ENCODE data around the gene KLF4.

KLF4 gene

GRCh38 chr9:107460153-107461023 lies 29.2 kb downstream of the KLF4 start:
- Histone ChIP-seq H3K27me3 (ENCODE audit: control insufficient read depth in 5 of 5, insufficient read depth in 4 of 5, low read length in 5 of 5) (no peaks in the 10 kb centered on the region), H3K9ac (ENCODE audit: low read length in 5 of 5) (no peak overlapping the region), H3K4me1 (ENCODE audit: control insufficient read depth in 5 of 5, insufficient read depth in 5 of 5, low read length in 5 of 5) (peaks cover 2 to 5% (median 4%) of the 10 kb centered on the region in 5 donors), H3K9me3 (ENCODE audit: control insufficient read depth in 5 of 5, low read length in 5 of 5) (peaks cover 0 to 6% (median 0%) of the 10 kb centered on the region in 5 donors), H3K4me3 (ENCODE audit: low read depth in 1 of 5, low read length in 5 of 5) (no peak overlapping the region), H3K36me3 (ENCODE audit: control insufficient read depth in 5 of 5, insufficient read depth in 5 of 5, low read length in 5 of 5) (no peaks in the 10 kb centered on the region), H3K27ac (ENCODE audit: low read depth, low read length) (no peak overlapping the region)

GRCh38 chr9:107455425-107456135 lies 34.0 kb downstream of the KLF4 start:
- Histone ChIP-seq H3K27ac (ENCODE audit: low read depth, low read length) (no peak overlapping the region), H3K4me1 (ENCODE audit: control insufficient read depth in 5 of 5, insufficient read depth in 5 of 5, low read length in 5 of 5) (no peaks in the 10 kb centered on the region), H3K36me3 (ENCODE audit: control insufficient read depth in 5 of 5, insufficient read depth in 5 of 5, low read length in 5 of 5) (no peaks in the 10 kb centered on the region), H3K4me3 (ENCODE audit: low read depth in 1 of 5, low read length in 5 of 5) (no peak overlapping the region), H3K9me3 (ENCODE audit: control insufficient read depth in 5 of 5, low read length in 5 of 5) (peaks cover 0 to 4% (median 0%) of the 10 kb centered on the region in 5 donors), H3K27me3 (ENCODE audit: control insufficient read depth in 5 of 5, insufficient read depth in 4 of 5, low read length in 5 of 5) (no peaks in the 10 kb centered on the region), H3K9ac (ENCODE audit: low read length in 5 of 5) (no peak overlapping the region)

- Histone ChIP-seq H3K9me3 (ENCODE audit: control insufficient read depth in 5 of 5, low read length in 5 of 5) (no peaks in the 10 kb centered on the region), H3K4me1 (ENCODE audit: control insufficient read depth in 5 of 5, insufficient read depth in 5 of 5, low read length in 5 of 5) (no peaks in the 10 kb centered on the region), H3K36me3 (ENCODE audit: control insufficient read depth in 5 of 5, insufficient read depth in 5 of 5, low read length in 5 of 5) (no peaks in the 10 kb centered on the region), H3K9ac (ENCODE audit: low read length in 5 of 5) (no peak overlapping the region), H3K4me3 (ENCODE audit: low read depth in 1 of 5, low read length in 5 of 5) (no peak overlapping the region), H3K27me3 (ENCODE audit: control insufficient read depth in 5 of 5, insufficient read depth in 4 of 5, low read length in 5 of 5) (no peaks in the 10 kb centered on the region), H3K27ac (ENCODE audit: low read depth, low read length) (no peak overlapping the region)
Observed at GRCh38 chr9:107453479-107453878, 36.1 kb downstream of the KLF4 start.

GRCh38 chr9:107447834-107448233 lies 41.7 kb downstream of the KLF4 start:
- Histone ChIP-seq H3K9ac (ENCODE audit: low read length in 5 of 5) (no peak overlapping the region), H3K9me3 (ENCODE audit: control insufficient read depth in 5 of 5, low read length in 5 of 5) (no peaks in the 10 kb centered on the region), H3K27ac (ENCODE audit: low read depth, low read length) (no peak overlapping the region), H3K4me3 (ENCODE audit: low read depth in 1 of 5, low read length in 5 of 5) (no peak overlapping the region), H3K27me3 (ENCODE audit: control insufficient read depth in 5 of 5, insufficient read depth in 4 of 5, low read length in 5 of 5) (no peaks in the 10 kb centered on the region), H3K36me3 (ENCODE audit: control insufficient read depth in 5 of 5, insufficient read depth in 5 of 5, low read length in 5 of 5) (no peaks in the 10 kb centered on the region), H3K4me1 (ENCODE audit: control insufficient read depth in 5 of 5, insufficient read depth in 5 of 5, low read length in 5 of 5) (no peaks in the 10 kb centered on the region)

- H3K27ac ChIP-seq (ENCODE audit: low read depth, low read length): no peak overlapping the region
- no peak overlapping the region for H3K4me3 ChIP-seq (ENCODE audit: low read depth in 1 of 5, low read length in 5 of 5)
- H3K36me3 ChIP-seq (ENCODE audit: control insufficient read depth in 5 of 5, insufficient read depth in 5 of 5, low read length in 5 of 5): no peaks in the 10 kb centered on the region
- no peaks in the 10 kb centered on the region for H3K4me1 ChIP-seq (ENCODE audit: control insufficient read depth in 5 of 5, insufficient read depth in 5 of 5, low read length in 5 of 5)
- no peaks in the 10 kb centered on the region for H3K9me3 ChIP-seq (ENCODE audit: control insufficient read depth in 5 of 5, low read length in 5 of 5)
- no peaks in the 10 kb centered on the region for H3K27me3 ChIP-seq (ENCODE audit: control insufficient read depth in 5 of 5, insufficient read depth in 4 of 5, low read length in 5 of 5)
- H3K9ac ChIP-seq (ENCODE audit: low read length in 5 of 5): no peak overlapping the region
Observed at GRCh38 chr9:107447081-107447480, 42.5 kb downstream of the KLF4 start.

- H3K9me3 ChIP-seq (ENCODE audit: control insufficient read depth in 5 of 5, low read length in 5 of 5): no peaks in the 10 kb centered on the region
- H3K4me3 ChIP-seq (ENCODE audit: low read depth in 1 of 5, low read length in 5 of 5): no peak overlapping the region
- no peaks in the 10 kb centered on the region for H3K27me3 ChIP-seq (ENCODE audit: control insufficient read depth in 5 of 5, insufficient read depth in 4 of 5, low read length in 5 of 5)
- H3K27ac ChIP-seq (ENCODE audit: low read depth, low read length): no peak overlapping the region
- H3K9ac ChIP-seq (ENCODE audit: low read length in 5 of 5): no peak overlapping the region
- H3K36me3 ChIP-seq (ENCODE audit: control insufficient read depth in 5 of 5, insufficient read depth in 5 of 5, low read length in 5 of 5): no peaks in the 10 kb centered on the region
- no peaks in the 10 kb centered on the region for H3K4me1 ChIP-seq (ENCODE audit: control insufficient read depth in 5 of 5, insufficient read depth in 5 of 5, low read length in 5 of 5)
Observed at GRCh38 chr9:107446491-107446890, 43.1 kb downstream of the KLF4 start.

GRCh38 chr9:107443786-107444185 lies 45.8 kb downstream of the KLF4 start:
- Histone ChIP-seq H3K4me1 (ENCODE audit: control insufficient read depth in 5 of 5, insufficient read depth in 5 of 5, low read length in 5 of 5) (no peaks in the 10 kb centered on the region), H3K4me3 (ENCODE audit: low read depth in 1 of 5, low read length in 5 of 5) (no peak overlapping the region), H3K27me3 (ENCODE audit: control insufficient read depth in 5 of 5, insufficient read depth in 4 of 5, low read length in 5 of 5) (no peaks in the 10 kb centered on the region), H3K27ac (ENCODE audit: low read depth, low read length) (no peak overlapping the region), H3K9ac (ENCODE audit: low read length in 5 of 5) (no peak overlapping the region), H3K36me3 (ENCODE audit: control insufficient read depth in 5 of 5, insufficient read depth in 5 of 5, low read length in 5 of 5) (no peaks in the 10 kb centered on the region), H3K9me3 (ENCODE audit: control insufficient read depth in 5 of 5, low read length in 5 of 5) (no peaks in the 10 kb centered on the region)

GRCh38 chr9:107439991-107440456 lies 49.5 kb downstream of the KLF4 start:
- Histone ChIP-seq H3K9ac (ENCODE audit: low read length in 5 of 5) (no peak overlapping the region), H3K9me3 (ENCODE audit: control insufficient read depth in 5 of 5, low read length in 5 of 5) (no peaks in the 10 kb centered on the region), H3K27ac (ENCODE audit: low read depth, low read length) (no peak overlapping the region), H3K4me3 (ENCODE audit: low read depth in 1 of 5, low read length in 5 of 5) (no peak overlapping the region), H3K36me3 (ENCODE audit: control insufficient read depth in 5 of 5, insufficient read depth in 5 of 5, low read length in 5 of 5) (no peaks in the 10 kb centered on the region), H3K4me1 (ENCODE audit: control insufficient read depth in 5 of 5, insufficient read depth in 5 of 5, low read length in 5 of 5) (no peaks in the 10 kb centered on the region), H3K27me3 (ENCODE audit: control insufficient read depth in 5 of 5, insufficient read depth in 4 of 5, low read length in 5 of 5) (no peaks in the 10 kb centered on the region)

- no peaks in the 10 kb centered on the region for H3K4me1 ChIP-seq (ENCODE audit: control insufficient read depth in 5 of 5, insufficient read depth in 5 of 5, low read length in 5 of 5)
- no peak overlapping the region for H3K4me3 ChIP-seq (ENCODE audit: low read depth in 1 of 5, low read length in 5 of 5)
- no peaks in the 10 kb centered on the region for H3K27me3 ChIP-seq (ENCODE audit: control insufficient read depth in 5 of 5, insufficient read depth in 4 of 5, low read length in 5 of 5)
- no peak overlapping the region for H3K27ac ChIP-seq (ENCODE audit: low read depth, low read length)
- no peaks in the 10 kb centered on the region for H3K9me3 ChIP-seq (ENCODE audit: control insufficient read depth in 5 of 5, low read length in 5 of 5)
- H3K36me3 ChIP-seq (ENCODE audit: control insufficient read depth in 5 of 5, insufficient read depth in 5 of 5, low read length in 5 of 5): no peaks in the 10 kb centered on the region
- H3K9ac ChIP-seq (ENCODE audit: low read length in 5 of 5): no peak overlapping the region
Observed at GRCh38 chr9:107438211-107439031, 51.1 kb downstream of the KLF4 start.

Measured in subcutaneous abdominal adipose tissue (tissue), 5 donors.